Effector memory CD8-positive, alpha-beta T cell (primary cell): Measurements from ENCODE around the gene A1CF.

Experiments
- ATAC-seq: fragments of 150-1000 bp; cut with Tn5 transposase; replicated peaks from 2 replicates; pipeline ENCODE4 v1.10.0; 2021; ENCODE audit warnings: mild to moderate bottlenecking, moderate library complexity
- DNase-seq, 3 experiments: peaks; one replicate each; pipeline ENCODE4 v3.0.0; 2021
- H3K27ac Mint-ChIP-seq, 2 donors: one replicate each; pipeline ENCODE4 v1.8.0; 2022; ENCODE audit warnings: mild to moderate bottlenecking in 2 of 2, mixed read lengths in 2 of 2, moderate library complexity in 2 of 2
- H3K27me3 Mint-ChIP-seq, 2 donors: one replicate each; pipeline ENCODE4 v1.8.0; 2022; ENCODE audit warnings: mixed read lengths in 2 of 2
- H3K36me3 Mint-ChIP-seq: one replicate; pipeline ENCODE4 v1.8.0; 2022; ENCODE audit warnings: mild to moderate bottlenecking, moderate library complexity, mixed read lengths; ENCODE audit not compliant: insufficient read depth
- H3K4me1 Mint-ChIP-seq, 2 donors: one replicate each; pipeline ENCODE4 v1.8.0; 2022; ENCODE audit warnings: low read depth in 2 of 2, mixed read lengths in 2 of 2
- H3K4me3 Mint-ChIP-seq, 2 donors: one replicate each; pipeline ENCODE4 v1.8.0; 2022; ENCODE audit warnings: mild to moderate bottlenecking in 2 of 2, mixed read lengths in 2 of 2, moderate library complexity in 2 of 2
- H3K9me3 Mint-ChIP-seq, 2 donors: one replicate each; pipeline ENCODE4 v1.8.0; 2022; ENCODE audit warnings: mixed read lengths in 2 of 2

Gene A1CF

GRCh38 chr10:50851884-50852671, 33.3 kb downstream of the A1CF start:
- Mint-ChIP-seq H3K36me3 (no peaks in the 10 kb centered on the region), H3K4me1 (no peaks in the 10 kb centered on the region), H3K4me3 (no peak overlapping the region), H3K9me3 (no peaks in the 10 kb centered on the region), H3K27ac (no peak overlapping the region), H3K27me3 (peaks cover 23 to 24% of the 10 kb centered on the region in 2 donors)
- DNase-seq, result no peak
- no peak for ATAC-seq

GRCh38 chr10:50850578-50851230, 34.7 kb downstream of the A1CF start:
- H3K36me3 Mint-ChIP-seq, result no peaks in the 10 kb centered on the region
- DNase-seq (no peak), ATAC-seq (no peak)
- peaks cover 22 to 24% of the 10 kb centered on the region in 2 donors for H3K27me3 Mint-ChIP-seq
- no peaks in the 10 kb centered on the region for H3K4me1 Mint-ChIP-seq
- no peaks in the 10 kb centered on the region for H3K9me3 Mint-ChIP-seq
- no peak overlapping the region for H3K27ac Mint-ChIP-seq
- H3K4me3 Mint-ChIP-seq, result no peak overlapping the region

GRCh38 chr10:50846753-50847152, 38.7 kb downstream of the A1CF start:
- peaks cover 5 to 13% of the 10 kb centered on the region in 2 donors for H3K27me3 Mint-ChIP-seq
- H3K4me1 Mint-ChIP-seq, result no peaks in the 10 kb centered on the region
- H3K36me3 Mint-ChIP-seq, result no peaks in the 10 kb centered on the region
- ATAC-seq (no peak), DNase-seq (no peak)
- H3K4me3 Mint-ChIP-seq, result no peak overlapping the region
- no peaks in the 10 kb centered on the region for H3K9me3 Mint-ChIP-seq
- no peak overlapping the region for H3K27ac Mint-ChIP-seq

- no peak overlapping the region for H3K4me3 Mint-ChIP-seq
- DNase-seq (no peak), ATAC-seq (no peak)
- no peaks in the 10 kb centered on the region for H3K9me3 Mint-ChIP-seq
- H3K27ac Mint-ChIP-seq, result no peak overlapping the region
- H3K36me3 Mint-ChIP-seq, result no peaks in the 10 kb centered on the region
- no peaks in the 10 kb centered on the region for H3K4me1 Mint-ChIP-seq
- H3K27me3 Mint-ChIP-seq, result peaks cover 36 to 48% of the 10 kb centered on the region in 2 donors
Observed at GRCh38 chr10:50837095-50837494, 48.3 kb downstream of the A1CF start.

GRCh38 chr10:50832171-50832751, 53.2 kb downstream of the A1CF start:
- peaks cover 59 to 60% of the 10 kb centered on the region in 2 donors for H3K27me3 Mint-ChIP-seq
- ATAC-seq (no peak), DNase-seq (no peak)
- no peaks in the 10 kb centered on the region for H3K9me3 Mint-ChIP-seq
- H3K4me3 Mint-ChIP-seq, result no peak overlapping the region
- H3K4me1 Mint-ChIP-seq, result no peaks in the 10 kb centered on the region
- H3K36me3 Mint-ChIP-seq, result no peaks in the 10 kb centered on the region
- no peak overlapping the region for H3K27ac Mint-ChIP-seq

- DNase-seq (no peak), ATAC-seq (no peak)
- Mint-ChIP-seq H3K4me3 (no peak overlapping the region), H3K27ac (no peak overlapping the region), H3K36me3 (no peaks in the 10 kb centered on the region), H3K4me1 (no peaks in the 10 kb centered on the region), H3K9me3 (no peaks in the 10 kb centered on the region), H3K27me3 (peaks cover 62 to 77% of the 10 kb centered on the region in 2 donors)
Observed at GRCh38 chr10:50830066-50830465, 55.4 kb downstream of the A1CF start.

- no peak for ATAC-seq
- DNase-seq, result no peak
- no peaks in the 10 kb centered on the region for H3K4me1 Mint-ChIP-seq
- no peaks in the 10 kb centered on the region for H3K36me3 Mint-ChIP-seq
- no peak overlapping the region for H3K4me3 Mint-ChIP-seq
- H3K27me3 Mint-ChIP-seq, result peaks cover 68 to 69% of the 10 kb centered on the region in 2 donors
- no peak overlapping the region for H3K27ac Mint-ChIP-seq
- H3K9me3 Mint-ChIP-seq, result no peaks in the 10 kb centered on the region
Observed at GRCh38 chr10:50824782-50825181, 60.6 kb downstream of the A1CF start.

GRCh38 chr10:50823789-50824188, 61.6 kb downstream of the A1CF start:
- peaks cover 68% of the 10 kb centered on the region in 2 donors for H3K27me3 Mint-ChIP-seq
- DNase-seq, result no peak
- H3K36me3 Mint-ChIP-seq, result no peaks in the 10 kb centered on the region
- H3K9me3 Mint-ChIP-seq, result no peaks in the 10 kb centered on the region
- H3K27ac Mint-ChIP-seq, result no peak overlapping the region
- no peak for ATAC-seq
- no peak overlapping the region for H3K4me3 Mint-ChIP-seq
- no peaks in the 10 kb centered on the region for H3K4me1 Mint-ChIP-seq

GRCh38 chr10:50809596-50809995, 75.8 kb downstream of the A1CF start:
- no peaks in the 10 kb centered on the region for H3K4me1 Mint-ChIP-seq
- no peak overlapping the region for H3K27ac Mint-ChIP-seq
- peaks cover 27 to 38% of the 10 kb centered on the region in 2 donors for H3K27me3 Mint-ChIP-seq
- DNase-seq (no peak), ATAC-seq (no peak)
- no peaks in the 10 kb centered on the region for H3K36me3 Mint-ChIP-seq
- H3K4me3 Mint-ChIP-seq, result no peak overlapping the region
- H3K9me3 Mint-ChIP-seq, result no peaks in the 10 kb centered on the region

- Mint-ChIP-seq H3K9me3 (no peaks in the 10 kb centered on the region), H3K4me1 (no peaks in the 10 kb centered on the region), H3K27me3 (peaks cover 17 to 33% of the 10 kb centered on the region in 2 donors), H3K27ac (no peak overlapping the region), H3K4me3 (no peak overlapping the region), H3K36me3 (no peaks in the 10 kb centered on the region)
- ATAC-seq, result no peak
- DNase-seq, result no peak
Observed at GRCh38 chr10:50807851-50808776, 77.3 kb downstream of the A1CF start.

GRCh38 chr10:50805981-50806622, 79.3 kb downstream of the A1CF start:
- no peak for ATAC-seq
- Mint-ChIP-seq H3K4me3 (no peak overlapping the region), H3K27ac (peak overlapping the region in 1 of 2 donors; percentile 3), H3K36me3 (no peaks in the 10 kb centered on the region), H3K4me1 (no peaks in the 10 kb centered on the region), H3K27me3 (peaks cover 18 to 32% of the 10 kb centered on the region in 2 donors), H3K9me3 (no peaks in the 10 kb centered on the region)
- no peak for DNase-seq

GRCh38 chr10:50799595-50799994, 85.8 kb downstream of the A1CF start:
- Mint-ChIP-seq H3K36me3 (no peaks in the 10 kb centered on the region), H3K9me3 (no peaks in the 10 kb centered on the region), H3K4me1 (no peaks in the 10 kb centered on the region), H3K27me3 (peaks cover 41 to 52% of the 10 kb centered on the region in 2 donors), H3K27ac (no peak overlapping the region), H3K4me3 (no peak overlapping the region)
- ATAC-seq, result no peak
- no peak for DNase-seq

GRCh38 chr10:50798297-50798696, 87.1 kb downstream of the A1CF start:
- H3K36me3 Mint-ChIP-seq, result no peaks in the 10 kb centered on the region
- no peak overlapping the region for H3K4me3 Mint-ChIP-seq
- peaks cover 47 to 59% of the 10 kb centered on the region in 2 donors for H3K27me3 Mint-ChIP-seq
- no peaks in the 10 kb centered on the region for H3K4me1 Mint-ChIP-seq
- H3K9me3 Mint-ChIP-seq, result no peaks in the 10 kb centered on the region
- DNase-seq, result no peak
- no peak overlapping the region for H3K27ac Mint-ChIP-seq
- ATAC-seq, result no peak
